ENCODE measurements around the gene GBP7. TPM values are rescaled to one million over a fixed set of nuclear protein-coding genes. Genes with fewer than 3 reads are reported as not detected.
A peak's percentile ranks its signal among the peaks of the same experiment; 100 is the strongest.

The GBP7 gene
- total and polyA plus RNA-seq, 9 donors, result 0.15 to 0.28 TPM; not detected in 7

DNA sequence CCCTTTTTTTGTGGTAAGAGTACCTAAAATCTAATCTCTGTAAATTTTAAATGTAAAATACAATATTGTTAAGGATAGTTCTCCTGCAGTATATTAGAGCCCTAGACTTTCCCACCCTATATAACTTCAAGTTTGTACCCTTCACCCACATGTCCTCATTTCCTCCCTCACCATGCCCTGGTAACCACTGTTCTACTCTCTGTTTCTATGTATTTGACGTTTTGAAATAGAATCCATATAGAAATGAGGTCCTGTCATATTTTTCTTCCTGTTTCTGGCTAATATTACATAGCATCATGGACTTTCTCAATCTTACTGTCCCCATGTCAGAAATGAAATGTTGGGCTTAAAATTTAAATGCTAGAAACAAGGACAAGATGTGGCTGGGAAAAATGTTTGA is 24.8 kb downstream of the GBP7 start:
- no peaks in the 10 kb centered on the region for H3K27me3 ChIP-seq
- no peak for DNase-seq
- no peaks in the 10 kb centered on the region for H3K4me1 ChIP-seq (ENCODE audit: insufficient read depth)
- intact Hi-C loops (cut with DNase I), result no loop called here
- no peak for TF ChIP-seq EP300 (IDR thresholded peaks at IDR 0.05)
- TF ChIP-seq POLR2A (IDR thresholded peaks at IDR 0.05), result no peak
- TF ChIP-seq, protein P1, sequence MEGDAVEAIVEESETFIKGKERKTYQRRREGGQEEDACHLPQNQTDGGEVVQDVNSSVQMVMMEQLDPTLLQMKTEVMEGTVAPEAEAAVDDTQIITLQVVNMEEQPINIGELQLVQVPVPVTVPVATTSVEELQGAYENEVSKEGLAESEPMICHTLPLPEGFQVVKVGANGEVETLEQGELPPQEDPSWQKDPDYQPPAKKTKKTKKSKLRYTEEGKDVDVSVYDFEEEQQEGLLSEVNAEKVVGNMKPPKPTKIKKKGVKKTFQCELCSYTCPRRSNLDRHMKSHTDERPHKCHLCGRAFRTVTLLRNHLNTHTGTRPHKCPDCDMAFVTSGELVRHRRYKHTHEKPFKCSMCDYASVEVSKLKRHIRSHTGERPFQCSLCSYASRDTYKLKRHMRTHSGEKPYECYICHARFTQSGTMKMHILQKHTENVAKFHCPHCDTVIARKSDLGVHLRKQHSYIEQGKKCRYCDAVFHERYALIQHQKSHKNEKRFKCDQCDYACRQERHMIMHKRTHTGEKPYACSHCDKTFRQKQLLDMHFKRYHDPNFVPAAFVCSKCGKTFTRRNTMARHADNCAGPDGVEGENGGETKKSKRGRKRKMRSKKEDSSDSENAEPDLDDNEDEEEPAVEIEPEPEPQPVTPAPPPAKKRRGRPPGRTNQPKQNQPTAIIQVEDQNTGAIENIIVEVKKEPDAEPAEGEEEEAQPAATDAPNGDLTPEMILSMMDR (IDR thresholded peaks at IDR 0.05), result no peak
- H3K27ac ChIP-seq, result no peak overlapping the region
- H3K4me3 ChIP-seq, result no peak overlapping the region
- 63 to 72% (median 71%) methylated on average over 1 of the region's 1 CpG for WGBS, 3 donors
- no peaks in the 10 kb centered on the region for H3K36me3 ChIP-seq
- no peaks in the 10 kb centered on the region for H3K9me3 ChIP-seq

GRCh38 chr1:89149976-89150375 is 25.8 kb downstream of the GBP7 start:
- intact Hi-C loops (cut with DNase I), result no loop called here
- 81 to 90% (median 88%) methylated on average over 3 of the region's 3 CpGs for WGBS, 3 donors
- Histone ChIP-seq H3K4me3 (no peak overlapping the region), H3K36me3 (no peaks in the 10 kb centered on the region), H3K27me3 (no peaks in the 10 kb centered on the region), H3K27ac (no peak overlapping the region), H3K9me3 (no peaks in the 10 kb centered on the region), H3K4me1 (ENCODE audit: insufficient read depth) (no peaks in the 10 kb centered on the region)
- DNase-seq, result no peak
- TF ChIP-seq, protein P1 (IDR thresholded peaks at IDR 0.05), result no peak
- TF ChIP-seq POLR2A (IDR thresholded peaks at IDR 0.05) (no peak), EP300 (IDR thresholded peaks at IDR 0.05) (no peak)

GRCh38 chr1:89149229-89149628 is 26.6 kb downstream of the GBP7 start:
- WGBS, 3 donors, result 40 to 55% (median 43%) methylated on average over 3 of the region's 3 CpGs
- intact Hi-C loops (cut with DNase I), result no loop called here
- H3K4me1 ChIP-seq (ENCODE audit: insufficient read depth), result no peaks in the 10 kb centered on the region

GRCh38 chr1:89147678-89148658 is 27.8 kb downstream of the GBP7 start:
- 82 to 96% (median 91%) methylated on average over 3 of the region's 3 CpGs for WGBS, 3 donors
- no peak for TF ChIP-seq EP300 (IDR thresholded peaks at IDR 0.05)
- TF ChIP-seq POLR2A (IDR thresholded peaks at IDR 0.05), result no peak
- TF ChIP-seq, protein P1 (IDR thresholded peaks at IDR 0.05), result no peak
- no peak overlapping the region for H3K4me3 ChIP-seq
- H3K9me3 ChIP-seq, result no peaks in the 10 kb centered on the region
- no peaks in the 10 kb centered on the region for H3K36me3 ChIP-seq
- intact Hi-C loops (cut with DNase I), result no loop called here
- no peak for DNase-seq
- H3K27ac ChIP-seq, result no peak overlapping the region
- no peaks in the 10 kb centered on the region for H3K4me1 ChIP-seq (ENCODE audit: insufficient read depth)
- H3K27me3 ChIP-seq, result no peaks in the 10 kb centered on the region

More at GRCh38 chr1:89149229-89149628, 26.6 kb downstream of the GBP7 start:
- no peak overlapping the region for H3K4me3 ChIP-seq
- TF ChIP-seq POLR2A (IDR thresholded peaks at IDR 0.05) (no peak), EP300 (IDR thresholded peaks at IDR 0.05) (no peak)
- TF ChIP-seq, protein P1 (IDR thresholded peaks at IDR 0.05), result no peak
- no peaks in the 10 kb centered on the region for H3K27me3 ChIP-seq
- H3K36me3 ChIP-seq, result no peaks in the 10 kb centered on the region
- no peak overlapping the region for H3K27ac ChIP-seq
- H3K9me3 ChIP-seq, result no peaks in the 10 kb centered on the region
- peak in 3 of 5 donors; percentile 33 to 52 (median 39) for DNase-seq
